Measurements from ENCODE around the gene MST1R.

MST1R gene

GRCh38 chr3:49873623-49874022, 30.1 kb downstream of the MST1R start:
- no peak for DNase-seq

GRCh38 chr3:49872801-49873281, 30.8 kb downstream of the MST1R start:
- no peak for DNase-seq

- DNase-seq, result no peak
Measured at GRCh38 chr3:49871531-49872153, 32.0 kb downstream of the MST1R start.

GRCh38 chr3:49869525-49870126, 34.0 kb downstream of the MST1R start, which contains the start of gene CAMKV:
CAMKV (minus strand) TSS chr3:49869906; CDS start chr3:49862388, 7,518 bp downstream.
- no peak for DNase-seq

GRCh38 chr3:49868862-49869466, 34.7 kb downstream of the MST1R start:
- DNase-seq, result no peak

GRCh38 chr3:49867871-49868321, 35.8 kb downstream of the MST1R start:
- DNase-seq, result peak; percentile 2

GRCh38 chr3:49867400-49867799, 36.3 kb downstream of the MST1R start:
- no peak for DNase-seq

- no peak for DNase-seq
Measured at GRCh38 chr3:49865198-49865784, 38.4 kb downstream of the MST1R start.

GRCh38 chr3:49864505-49864904, 39.2 kb downstream of the MST1R start:
- no peak for DNase-seq

- no peak for DNase-seq
Measured at GRCh38 chr3:49859576-49860305, 43.9 kb downstream of the MST1R start.

GRCh38 chr3:49856181-49857005, 47.3 kb downstream of the MST1R start, which contains the start of gene TRAIP:
TRAIP (minus strand) TSS chr3:49856564; CDS start chr3:49856453, 111 bp downstream.
- DNase-seq, result peak; percentile 67

- DNase-seq, result no peak
Measured at GRCh38 chr3:49855662-49856061, 48.0 kb downstream of the MST1R start.

GRCh38 chr3:49845694-49846093, 58.0 kb downstream of the MST1R start:
- no peak for DNase-seq

GRCh38 chr3:49844464-49845183, 59.0 kb downstream of the MST1R start:
- no peak for DNase-seq

- no peak for DNase-seq
Measured at GRCh38 chr3:49842843-49843517, 60.7 kb downstream of the MST1R start.

GRCh38 chr3:49841806-49842205, 61.9 kb downstream of the MST1R start:
- no peak for DNase-seq

GRCh38 chr3:49841126-49841696, 62.5 kb downstream of the MST1R start:
- DNase-seq, result peak; percentile 4

GRCh38 chr3:49840388-49840787, 63.3 kb downstream of the MST1R start:
- DNase-seq, result no peak

- peak; percentile 42 for DNase-seq
Measured at GRCh38 chr3:49839193-49839809, 64.4 kb downstream of the MST1R start.

All from kidney glomerular epithelial cell (primary cell).